ENCODE results near the gene PPFIBP2.

The PPFIBP2 gene

GRCh38 chr11:7605186-7605943, 91.6 kb downstream of the PPFIBP2 start:
- Histone ChIP-seq H3F3A (ENCODE audit: insufficient read depth, low read length) (no peaks in the 10 kb centered on the region), H3K27ac (ENCODE audit: low read depth, low read length, poor library complexity, severe bottlenecking) (no peak overlapping the region), H3K9ac (ENCODE audit: low read length) (no peak overlapping the region), H3K4me1 (ENCODE audit: insufficient read depth, low read length, severe bottlenecking) (no peaks in the 10 kb centered on the region), H3K9me3 (ENCODE audit: low read length) (no peaks in the 10 kb centered on the region), H3K27me3 (ENCODE audit: insufficient read depth, low read length) (no peaks in the 10 kb centered on the region), H3K79me2 (ENCODE audit: insufficient read depth, low read length) (no peaks in the 10 kb centered on the region), H2AFZ (ENCODE audit: low read length) (no peak overlapping the region), H3K4me3 (ENCODE audit: low read depth, low read length, poor library complexity, severe bottlenecking) (no peak overlapping the region), H3K4me2 (ENCODE audit: low read length) (no peak overlapping the region), H3K36me3 (ENCODE audit: insufficient read depth, low read length) (peaks cover 7% of the 10 kb centered on the region; the same call in 1 of the 2 replicates), H3K9me2 (ENCODE audit: low read depth, low read length) (no peaks in the 10 kb centered on the region), H4K20me1 (ENCODE audit: insufficient read depth, low read length) (no peaks in the 10 kb centered on the region)
- TF ChIP-seq CTCF (IDR thresholded peaks at IDR 0.05; ENCODE audit: low read length) (no peak), EZH2 (IDR thresholded peaks at IDR 0.05; ENCODE audit: borderline replicate concordance, low read length) (no peak)

GRCh38 chr11:7606496-7606895, 92.7 kb downstream of the PPFIBP2 start:
- no peak overlapping the region for H3K9ac ChIP-seq (ENCODE audit: low read length)
- no peak overlapping the region for H3K27ac ChIP-seq (ENCODE audit: low read depth, low read length, poor library complexity, severe bottlenecking)
- no peaks in the 10 kb centered on the region for H4K20me1 ChIP-seq (ENCODE audit: insufficient read depth, low read length)
- H2AFZ ChIP-seq (ENCODE audit: low read length): no peak overlapping the region
- no peaks in the 10 kb centered on the region for H3F3A ChIP-seq (ENCODE audit: insufficient read depth, low read length)
- peaks cover 8% of the 10 kb centered on the region; the same call in 1 of the 2 replicates for H3K36me3 ChIP-seq (ENCODE audit: insufficient read depth, low read length)
- H3K9me3 ChIP-seq (ENCODE audit: low read length): no peaks in the 10 kb centered on the region
- no peaks in the 10 kb centered on the region for H3K9me2 ChIP-seq (ENCODE audit: low read depth, low read length)
- no peaks in the 10 kb centered on the region for H3K27me3 ChIP-seq (ENCODE audit: insufficient read depth, low read length)
- TF ChIP-seq CTCF (IDR thresholded peaks at IDR 0.05; ENCODE audit: low read length) (no peak), EZH2 (IDR thresholded peaks at IDR 0.05; ENCODE audit: borderline replicate concordance, low read length) (no peak)
- no peaks in the 10 kb centered on the region for H3K79me2 ChIP-seq (ENCODE audit: insufficient read depth, low read length)
- no peak overlapping the region for H3K4me3 ChIP-seq (ENCODE audit: low read depth, low read length, poor library complexity, severe bottlenecking)
- no peaks in the 10 kb centered on the region for H3K4me1 ChIP-seq (ENCODE audit: insufficient read depth, low read length, severe bottlenecking)
- no peak overlapping the region for H3K4me2 ChIP-seq (ENCODE audit: low read length)

- Histone ChIP-seq H3F3A (ENCODE audit: insufficient read depth, low read length) (no peaks in the 10 kb centered on the region), H3K4me3 (ENCODE audit: low read depth, low read length, poor library complexity, severe bottlenecking) (no peak overlapping the region), H4K20me1 (ENCODE audit: insufficient read depth, low read length) (no peaks in the 10 kb centered on the region), H3K9me2 (ENCODE audit: low read depth, low read length) (no peaks in the 10 kb centered on the region), H3K9ac (ENCODE audit: low read length) (no peak overlapping the region), H3K4me1 (ENCODE audit: insufficient read depth, low read length, severe bottlenecking) (no peaks in the 10 kb centered on the region), H3K27me3 (ENCODE audit: insufficient read depth, low read length) (no peaks in the 10 kb centered on the region), H3K9me3 (ENCODE audit: low read length) (no peaks in the 10 kb centered on the region), H3K79me2 (ENCODE audit: insufficient read depth, low read length) (no peaks in the 10 kb centered on the region), H3K4me2 (ENCODE audit: low read length) (no peak overlapping the region), H3K36me3 (ENCODE audit: insufficient read depth, low read length) (peaks cover 17% of the 10 kb centered on the region; the same call in 1 of the 2 replicates), H3K27ac (ENCODE audit: low read depth, low read length, poor library complexity, severe bottlenecking) (no peak overlapping the region), H2AFZ (ENCODE audit: low read length) (no peak overlapping the region)
- no peak for TF ChIP-seq CTCF (IDR thresholded peaks at IDR 0.05; ENCODE audit: low read length)
- TF ChIP-seq EZH2 (IDR thresholded peaks at IDR 0.05; ENCODE audit: borderline replicate concordance, low read length): no peak
Observed at GRCh38 chr11:7609015-7609414, 95.2 kb downstream of the PPFIBP2 start.
